Stimulated activated CD4-positive, alpha-beta T cell treated with anti-CD3 and anti-CD28 coated beads, Interleukin-2, amount 100 ng/mL, for 24 hours (primary cell): ENCODE data around the gene SFMBT2.

Experiments used
- DNase-seq, 2 donors: peaks; one replicate each; pipeline ENCODE4 v3.0.0-alpha.2; 2020

SFMBT2 gene

GRCh38 chr10:7293378-7293920, 117.4 kb downstream of the SFMBT2 start:
- DNase-seq, result no peak

- DNase-seq, result no peak
Measured at GRCh38 chr10:7291487-7292270, 119.2 kb downstream of the SFMBT2 start.

GRCh38 chr10:7288060-7288690, 122.7 kb downstream of the SFMBT2 start:
- no peak for DNase-seq

GRCh38 chr10:7287377-7287776, 123.5 kb downstream of the SFMBT2 start:
- no peak for DNase-seq

- DNase-seq, result no peak
Measured at GRCh38 chr10:7285522-7286322, 125.1 kb downstream of the SFMBT2 start.

GRCh38 chr10:7283246-7283645, 127.6 kb downstream of the SFMBT2 start:
- no peak for DNase-seq

- no peak for DNase-seq
Measured at GRCh38 chr10:7282457-7282856, 128.4 kb downstream of the SFMBT2 start.

GRCh38 chr10:7281429-7281828, 129.4 kb downstream of the SFMBT2 start:
- DNase-seq, result no peak

GRCh38 chr10:7279303-7279702, 131.5 kb downstream of the SFMBT2 start:
- no peak for DNase-seq

- DNase-seq, result no peak
Measured at GRCh38 chr10:7277867-7278266, 133.0 kb downstream of the SFMBT2 start.

- DNase-seq, result no peak
Measured at GRCh38 chr10:7277432-7277831, 133.4 kb downstream of the SFMBT2 start.

GRCh38 chr10:7275761-7276440, 134.9 kb downstream of the SFMBT2 start:
- no peak for DNase-seq

- no peak for DNase-seq
Measured at GRCh38 chr10:7274293-7274692, 136.5 kb downstream of the SFMBT2 start.

- peak; percentile 10 to 24 for DNase-seq
Measured at GRCh38 chr10:7272008-7272407, 138.8 kb downstream of the SFMBT2 start.

GRCh38 chr10:7269988-7270387, 140.8 kb downstream of the SFMBT2 start:
- DNase-seq, result no peak

- DNase-seq, result no peak
Measured at GRCh38 chr10:7267142-7267541, 143.7 kb downstream of the SFMBT2 start.

- DNase-seq, result no peak
Measured at GRCh38 chr10:7265396-7266123, 145.3 kb downstream of the SFMBT2 start.

- DNase-seq, result no peak
Measured at GRCh38 chr10:7264313-7264756, 146.5 kb downstream of the SFMBT2 start.

GRCh38 chr10:7263616-7264015, 147.2 kb downstream of the SFMBT2 start:
- DNase-seq, result no peak

GRCh38 chr10:7261351-7261750, 149.5 kb downstream of the SFMBT2 start:
- DNase-seq, result no peak

- DNase-seq, result peak in 1 of 2 donors; percentile 13
Measured at GRCh38 chr10:7260912-7261311, 149.9 kb downstream of the SFMBT2 start.

GRCh38 chr10:7260412-7260900, 150.4 kb downstream of the SFMBT2 start:
- no peak for DNase-seq
